Right atrium auricular region (tissue), 2 donors: ENCODE measurements around the gene TRAK1. TPM values are rescaled to one million over a fixed set of nuclear protein-coding genes. Genes with fewer than 3 reads are reported as not detected.

Experiments
- DNase-seq: peaks from one replicate; pipeline ENCODE4 v3.0.0-alpha.2; 2019; ENCODE audit warnings: low spot score
- H3K27ac ChIP-seq, 2 donors: fragments of 200-600 bp; sonication (generic); 1 replicate in 1 of 2; 2 replicates in 1 of 2; pipeline ENCODE4 v1.5.1; 2016 to 2019
- H3K27me3 ChIP-seq, 2 donors: fragments of 200-600 bp; sonication (generic); one replicate each; pipeline versions ENCODE4 v1.5.1 to v1.6.0; 2017 to 2019
- H3K36me3 ChIP-seq: fragments of 200-600 bp; sonication (generic); one replicate; pipeline ENCODE4 v1.5.1; 2016
- H3K4me1 ChIP-seq, 2 donors: fragments of 200-600 bp; sonication (generic); one replicate each; pipeline versions ENCODE4 v1.5.1 to v1.6.0; 2017 to 2019
- H3K4me3 ChIP-seq, 2 donors: fragments of 200-600 bp; sonication (generic); 1 replicate in 1 of 2; 2 replicates in 1 of 2; pipeline ENCODE4 v1.5.1; 2017 to 2019; ENCODE audit warnings: mild to moderate bottlenecking in 1 of 2, moderate library complexity in 1 of 2
- H3K9me3 ChIP-seq, 2 donors: fragments of 200-600 bp; sonication (generic); one replicate each; pipeline ENCODE4 v1.5.1; 2019
- CTCF ChIP-seq, 2 donors: fragments of 200-600 bp; sonication (generic); IDR thresholded peaks; one replicate each; pipeline ENCODE4 v1.5.1; 2019; ENCODE audit warnings: antibody characterized with exemption in 2 of 2
- total RNA-seq, 2 donors: library from RNA; depleted of rRNA; stranded (reverse); fragments of >200 nt; gene quantifications; one replicate each; pipeline ENCODE4 v1.1.0, GENCODE V29; 2016

TRAK1 gene
- total RNA-seq, 2 donors from 2014 or later = 172 to 259 TPM

GRCh38 chr3:42177801-42178150 is 86.6 kb downstream of the TRAK1 start:
- peaks cover 0 to 83% of the 10 kb centered on the region in 2 donors for H3K4me1 ChIP-seq
- no peaks in the 10 kb centered on the region for H3K27me3 ChIP-seq
- no peak overlapping the region for H3K4me3 ChIP-seq
- peak overlapping the region; percentile 63 to 77 for H3K27ac ChIP-seq
- no peak for DNase-seq
- H3K9me3 ChIP-seq = no peaks in the 10 kb centered on the region
- H3K36me3 ChIP-seq = no peaks in the 10 kb centered on the region
- no peak for TF ChIP-seq CTCF (IDR thresholded peaks at IDR 0.05)

- peak; percentile 73 for DNase-seq
- TF ChIP-seq CTCF (IDR thresholded peaks at IDR 0.05) = no peak
- Histone ChIP-seq H3K36me3 (no peaks in the 10 kb centered on the region), H3K4me1 (peaks cover 0 to 88% of the 10 kb centered on the region in 2 donors), H3K27me3 (no peaks in the 10 kb centered on the region), H3K4me3 (peak overlapping the region in 1 of 2 donors; percentile 7), H3K9me3 (no peaks in the 10 kb centered on the region), H3K27ac (peak overlapping the region; percentile 63 to 77)
These were observed 88.1 kb downstream of the TRAK1 start for GRCh38 chr3:42179110-42179725.

GRCh38 chr3:42180901-42181300 is 89.7 kb downstream of the TRAK1 start:
- no peak for TF ChIP-seq CTCF (IDR thresholded peaks at IDR 0.05)
- no peak for DNase-seq
- Histone ChIP-seq H3K36me3 (no peaks in the 10 kb centered on the region), H3K4me1 (peaks cover 0 to 80% of the 10 kb centered on the region in 2 donors), H3K27ac (no peak overlapping the region), H3K4me3 (no peak overlapping the region), H3K9me3 (no peaks in the 10 kb centered on the region), H3K27me3 (no peaks in the 10 kb centered on the region)

GRCh38 chr3:42182555-42182954 is 91.4 kb downstream of the TRAK1 start:
- peak overlapping the region in 1 of 2 donors; percentile 46 for H3K27ac ChIP-seq
- no peak overlapping the region for H3K4me3 ChIP-seq
- H3K9me3 ChIP-seq = no peaks in the 10 kb centered on the region
- no peak for DNase-seq
- peaks cover 0 to 75% of the 10 kb centered on the region in 2 donors for H3K4me1 ChIP-seq
- H3K36me3 ChIP-seq = no peaks in the 10 kb centered on the region
- no peaks in the 10 kb centered on the region for H3K27me3 ChIP-seq
- TF ChIP-seq CTCF (IDR thresholded peaks at IDR 0.05) = no peak

GRCh38 chr3:42183991-42184632 is 93.0 kb downstream of the TRAK1 start:
- no peak for TF ChIP-seq CTCF (IDR thresholded peaks at IDR 0.05)
- no peak for DNase-seq
- Histone ChIP-seq H3K27me3 (no peaks in the 10 kb centered on the region), H3K4me1 (peaks cover 0 to 75% of the 10 kb centered on the region in 2 donors), H3K4me3 (no peak overlapping the region), H3K36me3 (no peaks in the 10 kb centered on the region), H3K9me3 (no peaks in the 10 kb centered on the region), H3K27ac (peak overlapping the region in 1 of 2 donors; percentile 32)
